IMR-90 (cell line): ENCODE data around the gene OPA3. TPM values are rescaled to one million over a fixed set of nuclear protein-coding genes. Genes with fewer than 3 reads are reported as not detected.

ENCODE experiments used
- ATAC-seq: fragments of 200-7000 bp; cut with Tn5 transposase; 2 replicates; pipeline ENCODE4 v1.9.1; 2020; ENCODE audit warnings: low read depth, mild to moderate bottlenecking, moderate library complexity
- BruUV-seq: library from RNA; stranded (reverse); fragments of 400-500 nt; replicated peaks from 2 replicates; lab custom pipeline; 2021; lab: Mats Ljungman, UMichigan
- CTCF ChIA-PET: fragments of 300-600 bp; formaldehyde crosslinking; extraction: SDS; loops from one replicate; lab custom pipeline; 2021; ENCODE audit warnings: antibody characterized with exemption; lab: Yijun Ruan, JAX
- POLR2A ChIA-PET: fragments of 300-600 bp; sonication (Branson Sonifier 250); formaldehyde crosslinking; loops from one replicate; lab custom pipeline; 2022; ENCODE audit warnings: antibody characterized with exemption; ENCODE audit not compliant: unreplicated experiment; lab: Charles Lee
- DNase-seq: peaks from one replicate; pipeline ENCODE4 v3.0.0; 2013
- H2AFZ ChIP-seq: replicated peaks from 2 replicates; pipeline ENCODE3; 2013; ENCODE audit warnings: low read length, mild to moderate bottlenecking; ENCODE audit not compliant: poor library complexity
- H2AK5ac ChIP-seq: 2 replicates; pipeline ENCODE4 v1.6.1; 2013; ENCODE audit warnings: low read depth, low read length, inconsistent platforms
- H2AK9ac ChIP-seq: replicated peaks from 2 replicates; pipeline ENCODE3; 2013; ENCODE audit warnings: mild to moderate bottlenecking, low read depth, low read length, moderate library complexity; ENCODE audit not compliant: poor library complexity
- H2BK120ac ChIP-seq: 2 replicates; pipeline ENCODE4 v1.6.1; 2013; ENCODE audit warnings: low read depth, low read length, inconsistent platforms
- H2BK15ac ChIP-seq: 3 replicates; pipeline ENCODE4 v1.6.1; 2013; ENCODE audit warnings: low read depth, low read length, inconsistent platforms
- H2BK20ac ChIP-seq: 2 replicates; pipeline ENCODE4 v1.6.1; 2013; ENCODE audit warnings: low read depth, mild to moderate bottlenecking, inconsistent platforms, low read length, moderate library complexity
- H2BK5ac ChIP-seq: 2 replicates; pipeline ENCODE4 v1.6.1; 2013; ENCODE audit warnings: mild to moderate bottlenecking, low read depth, low read length, inconsistent platforms; ENCODE audit not compliant: poor library complexity, severe bottlenecking
- H3K14ac ChIP-seq: replicated peaks from 2 replicates; pipeline ENCODE4 v1.6.1; 2013; ENCODE audit warnings: low read depth, low read length, inconsistent platforms
- H3K18ac ChIP-seq: 2 replicates; pipeline ENCODE4 v1.6.1; 2013; ENCODE audit warnings: low read depth, low read length, control low read depth
- H3K23ac ChIP-seq: 2 replicates; pipeline ENCODE4 v1.6.1; 2013; ENCODE audit warnings: low read depth, low read length, inconsistent platforms
- H3K27ac ChIP-seq: 2 replicates; pipeline ENCODE4 v1.5.1; 2013; ENCODE audit warnings: mild to moderate bottlenecking, control low read depth, low read length; ENCODE audit not compliant: insufficient read depth
- H3K27me3 ChIP-seq: 2 replicates; pipeline ENCODE4 v1.6.1; 2013; ENCODE audit warnings: low read length; ENCODE audit not compliant: control insufficient read depth, insufficient read depth
- H3K36me3 ChIP-seq: 2 replicates; pipeline ENCODE4 v1.6.1; 2013; ENCODE audit warnings: low read length, mixed read lengths; ENCODE audit not compliant: control insufficient read depth, insufficient read depth
- H3K4ac ChIP-seq: 2 replicates; pipeline ENCODE4 v1.6.1; 2013; ENCODE audit warnings: low read depth, low read length, inconsistent platforms
- H3K4me1 ChIP-seq: 2 replicates; pipeline ENCODE4 v1.6.1; 2013; ENCODE audit warnings: low read length, mixed read lengths; ENCODE audit not compliant: control insufficient read depth, insufficient read depth
- H3K4me2 ChIP-seq: 2 replicates; pipeline ENCODE4 v1.6.1; 2013; ENCODE audit warnings: low read depth, mild to moderate bottlenecking, control low read depth, low read length, moderate library complexity
- H3K4me3 ChIP-seq: 2 replicates; pipeline ENCODE4 v1.5.1; 2013; ENCODE audit warnings: low read depth, mild to moderate bottlenecking, control low read depth, low read length, moderate library complexity; ENCODE audit not compliant: insufficient read depth
- H3K56ac ChIP-seq: 2 replicates; pipeline ENCODE4 v1.6.1; 2013; ENCODE audit warnings: low read length, inconsistent platforms; ENCODE audit not compliant: insufficient read depth; ENCODE audit errors: extremely low read depth
- H3K79me1 ChIP-seq, 2 experiments: 2 replicates each; pipeline ENCODE4 v1.6.1; 2013; ENCODE audit warnings: low read length in 2 of 2, inconsistent platforms in 1 of 2, low read depth in 1 of 2
- H3K9ac ChIP-seq: 2 replicates; pipeline ENCODE4 v1.6.1; 2013; ENCODE audit warnings: low read depth, low read length, control low read depth
- H3K9me1 ChIP-seq: 2 replicates; pipeline ENCODE4 v1.6.1; 2013; ENCODE audit warnings: low read length, inconsistent platforms; ENCODE audit not compliant: insufficient read depth
- H3K9me3 ChIP-seq: 2 replicates; pipeline ENCODE4 v1.6.1; 2013; ENCODE audit warnings: low read length; ENCODE audit not compliant: control insufficient read depth, insufficient read depth
- H4K20me1 ChIP-seq: 2 replicates; pipeline ENCODE4 v1.6.1; 2013; ENCODE audit warnings: low read length, inconsistent platforms; ENCODE audit not compliant: insufficient read depth
- H4K5ac ChIP-seq: 2 replicates; pipeline ENCODE4 v1.6.1; 2013; ENCODE audit warnings: mild to moderate bottlenecking, low read depth, low read length, control low read depth
- H4K8ac ChIP-seq, 2 experiments: 2 replicates each; pipeline ENCODE4 v1.6.1; 2013; ENCODE audit warnings: low read depth in 2 of 2, low read length in 2 of 2, control low read depth in 1 of 2, inconsistent platforms in 1 of 2
- H4K91ac ChIP-seq: 2 replicates; pipeline ENCODE4 v1.6.1; 2013; ENCODE audit warnings: low read depth, low read length, inconsistent platforms; ENCODE audit not compliant: insufficient read depth
- CEBPB ChIP-seq: IDR thresholded peaks from 2 replicates; pipeline ENCODE4 v1.6.1; 2012; ENCODE audit warnings: low read depth, low read length, improper control_type of control experiment
- CHD1 ChIP-seq: IDR thresholded peaks from 2 replicates; pipeline ENCODE4 v1.6.1; 2012; ENCODE audit warnings: low read depth, low read length, improper control_type of control experiment
- CTCF ChIP-seq: conservative IDR thresholded peaks from 2 replicates; pipeline ENCODE4 v1.5.1; 2012; ENCODE audit warnings: mild to moderate bottlenecking, low read depth, low read length, improper control_type of control experiment
- FOS ChIP-seq: fragments of 150-350 bp; IDR thresholded peaks from 2 replicates; pipeline ENCODE4 v1.6.1; 2016; ENCODE audit warnings: low read depth, low read length
- MAFK ChIP-seq: IDR thresholded peaks from 2 replicates; pipeline ENCODE4 v1.6.1; 2012; ENCODE audit warnings: low read depth, low read length, improper control_type of control experiment
- NFE2L2 ChIP-seq: fragments of 150-350 bp; IDR thresholded peaks from 2 replicates; pipeline ENCODE4 v1.6.1; 2016; ENCODE audit warnings: low read depth, mild to moderate bottlenecking, low read length
- POLR2A ChIP-seq: IDR thresholded peaks from 2 replicates; pipeline ENCODE4 v1.6.1; 2012; ENCODE audit warnings: mild to moderate bottlenecking, low read depth, low read length
- RCOR1 ChIP-seq: IDR thresholded peaks from 2 replicates; pipeline ENCODE4 v1.6.1; 2012; ENCODE audit warnings: mild to moderate bottlenecking, low read length, improper control_type of control experiment; ENCODE audit not compliant: insufficient replicate concordance
- RFX5 ChIP-seq: IDR thresholded peaks from 2 replicates; pipeline ENCODE4 v1.8.0; 2012; ENCODE audit warnings: low read depth, mild to moderate bottlenecking, low read length, moderate library complexity
- SMC3 ChIP-seq: fragments of 150-350 bp; IDR thresholded peaks from 2 replicates; pipeline ENCODE4 v1.6.1; 2016; ENCODE audit warnings: low read depth, mild to moderate bottlenecking, antibody characterized with exemption, low read length, moderate library complexity
- USF2 ChIP-seq: fragments of 150-350 bp; IDR thresholded peaks from 2 replicates; pipeline ENCODE4 v1.6.1; 2017; ENCODE audit warnings: mild to moderate bottlenecking, antibody characterized with exemption, low read length, low read depth
- WGBS, 2 experiments: methylation state at CpG; one replicate each; pipeline versions ENCODE4 v1.1.5 to v1.1.7; 2013; ENCODE audit warnings: missing lambda C conversion rate in 2 of 2; ENCODE audit not compliant: insufficient read length in 1 of 2; ENCODE audit errors: extremely low coverage in 2 of 2; 5-methylcytosine and 5-hydroxymethylcytosine counted together
- dilution Hi-C: fragments of 300-500 bp; cut with HindIII; formaldehyde crosslinking; loops from one replicate; pipeline ENCODE4 v1.14.3; 2018; ENCODE audit warnings: low sequenced_read_pairs; ENCODE audit not compliant: unreplicated experiment
- in situ Hi-C: fragments of 300-500 bp; cut with MboI; formaldehyde crosslinking; loops from 3 replicates; pipeline ENCODE4 v1.14.3; 2019; ENCODE audit warnings: low sequenced_read_pairs, inconsistent platforms, mixed read lengths
- intact Hi-C: fragments of 100-400 bp; cut with micrococcal nuclease; formaldehyde crosslinking; loops from 2 replicates; pipeline ENCODE4 v1.10.0; 2022
- polyA plus RNA-seq, 3 experiments: library from polyadenylated mRNA; depleted of rRNA; stranded (reverse); fragments of >200 nt; gene quantifications; 2 replicates each; pipeline ENCODE4 v1.2.3, GENCODE V29; 2012; ENCODE audit warnings: low replicate concordance in 1 of 3
- total RNA-seq: library from RNA; depleted of rRNA; stranded (reverse); fragments of >200 nt; gene quantifications from 2 replicates; pipeline ENCODE4 v1.2.3, GENCODE V29; 2012
- TF ChIP-seq, protein P1 (sequence below): fragments of 150-350 bp; IDR thresholded peaks from 2 replicates; pipeline ENCODE4 v1.6.1; 2016; ENCODE audit warnings: low read depth, mild to moderate bottlenecking, low read length, moderate library complexity, borderline replicate concordance

The OPA3 gene
- total and polyA plus RNA-seq, 2 of the 4 experiments (the other 2 are of a cell fraction), result 5.2 to 9.6 TPM

- CTCF ChIA-PET, result interaction anchor here (1.8 kb wide), 1 partner anchor 10 kb away, joined by 3 read pairs; no protein-coding TSS in a partner anchor
- no peak overlapping the region for H3K23ac ChIP-seq
- no peak overlapping the region for H3K4ac ChIP-seq
- H3K36me3 ChIP-seq, result no peaks in the 10 kb centered on the region
- H4K5ac ChIP-seq, result no peak overlapping the region
- peaks cover 6% of the 10 kb centered on the region; the same call in 1 of the 2 replicates for H3K4me1 ChIP-seq
- H3K9me1 ChIP-seq, result peaks cover 8% of the 10 kb centered on the region; the same call in 1 of the 2 replicates
- intact Hi-C loops, result no loop called here
- H3K9ac ChIP-seq, result no peak overlapping the region
- H2BK15ac ChIP-seq, result no peak overlapping the region
- no peak overlapping the region for H2BK20ac ChIP-seq
- H4K8ac ChIP-seq, result no peak overlapping the region
- DNase-seq (no peak), ATAC-seq (no peak)
- H3K18ac ChIP-seq, result no peak overlapping the region
- H3K4me3 ChIP-seq, result no peak overlapping the region
- no peaks in the 10 kb centered on the region for H3K27me3 ChIP-seq
- H2BK5ac ChIP-seq, result no peak overlapping the region
- no peak overlapping the region for H2AK9ac ChIP-seq
- in situ Hi-C loops, result no loop called here
- no peak overlapping the region for H2AK5ac ChIP-seq
- H3K56ac ChIP-seq, result no peak overlapping the region
- H2BK120ac ChIP-seq, result no peak overlapping the region
- H3K9me3 ChIP-seq, result no peaks in the 10 kb centered on the region
- no peak overlapping the region for H3K4me2 ChIP-seq
- no peaks in the 10 kb centered on the region for H4K20me1 ChIP-seq
- no peak overlapping the region for H2AFZ ChIP-seq
- H3K27ac ChIP-seq, result no peak overlapping the region
- no peak overlapping the region for H3K14ac ChIP-seq
- no CpG with 5 or more reads among the region's 2 CpGs for WGBS, 2 experiments
- H3K79me1 ChIP-seq, result peaks cover 20 to 45% of the 10 kb centered on the region in 2 experiments
- BruUV-seq, result no TSS peak
- POLR2A ChIA-PET, result no interaction called here
- no peak overlapping the region for H4K91ac ChIP-seq
- TF ChIP-seq FOS (no peak), POLR2A (no peak), CHD1 (no peak), NFE2L2 (no peak), RCOR1 (no peak), CEBPB (no peak), RFX5 (no peak), USF2 (no peak), SMC3 (no peak), CTCF (no peak), MAFK (no peak)
- TF ChIP-seq, protein P1, sequence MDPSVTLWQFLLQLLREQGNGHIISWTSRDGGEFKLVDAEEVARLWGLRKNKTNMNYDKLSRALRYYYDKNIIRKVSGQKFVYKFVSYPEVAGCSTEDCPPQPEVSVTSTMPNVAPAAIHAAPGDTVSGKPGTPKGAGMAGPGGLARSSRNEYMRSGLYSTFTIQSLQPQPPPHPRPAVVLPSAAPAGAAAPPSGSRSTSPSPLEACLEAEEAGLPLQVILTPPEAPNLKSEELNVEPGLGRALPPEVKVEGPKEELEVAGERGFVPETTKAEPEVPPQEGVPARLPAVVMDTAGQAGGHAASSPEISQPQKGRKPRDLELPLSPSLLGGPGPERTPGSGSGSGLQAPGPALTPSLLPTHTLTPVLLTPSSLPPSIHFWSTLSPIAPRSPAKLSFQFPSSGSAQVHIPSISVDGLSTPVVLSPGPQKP, result no peak
- dilution Hi-C loops, result no loop called here
These were observed 17.0 kb downstream of the OPA3 start for GRCh38 chr19:45567609-45568008.
